ENCODE results near the gene MTUS2. TPM values are rescaled to one million over a fixed set of nuclear protein-coding genes. Genes with fewer than 3 reads are reported as not detected.

Gene MTUS2
- total and polyA plus RNA-seq, 7 experiments from 2014 or later = 0.05 to 0.83 TPM; not detected in 5

DNA sequence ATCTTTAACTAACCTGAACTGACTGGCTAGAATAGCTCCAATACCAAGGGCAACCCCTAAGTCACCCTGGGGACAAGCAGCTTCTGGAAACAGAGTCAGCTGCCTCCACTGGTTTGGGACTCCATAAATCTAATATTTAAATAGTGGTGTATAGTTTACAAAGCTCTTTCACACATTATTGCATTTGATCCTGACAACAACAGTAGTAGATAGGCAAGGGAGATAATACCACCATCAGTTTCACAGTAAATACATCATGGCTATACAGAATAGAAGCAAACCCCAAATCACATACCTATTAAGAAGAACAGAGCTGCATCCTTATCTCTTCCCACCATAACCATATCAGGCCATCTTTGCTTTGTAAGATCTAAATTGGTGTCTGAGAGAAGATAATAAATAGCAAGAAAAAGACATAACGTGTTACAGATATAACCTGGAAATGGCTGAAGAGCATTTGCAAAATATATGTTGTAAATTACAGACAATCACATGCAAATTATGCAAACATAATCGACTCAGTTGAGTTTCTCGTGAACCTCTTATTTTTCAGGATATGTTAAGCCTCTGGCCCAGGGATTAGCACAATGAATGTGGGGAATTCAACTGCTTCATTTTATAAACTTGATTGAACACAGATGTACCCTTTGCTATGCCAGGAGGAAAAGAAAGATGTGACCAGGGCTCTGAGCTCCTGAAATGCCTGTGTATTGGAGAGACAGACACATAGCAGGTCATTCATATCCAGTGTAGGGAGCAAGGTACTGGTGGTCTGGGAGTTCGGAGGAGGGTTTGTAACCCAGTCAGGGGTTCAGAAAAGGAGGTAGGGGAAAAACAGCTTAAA lies 632.9 kb downstream of the MTUS2 start:
- H3K36me3 ChIP-seq (ENCODE audit: control insufficient read depth in 2 of 3, insufficient read depth in 3 of 3, low read length in 3 of 3) = no peaks in the 10 kb centered on the region
- DNase-seq (no peak), ATAC-seq (no peak)
- POLR2A ChIA-PET = no interaction called here
- Mint-ChIP-seq H3K4me3 (no peak overlapping the region), H3K9me3 (peaks cover 0 to 2% (median 0%) of the 10 kb centered on the region in 11 donors), H3K27me3 (peaks cover 9 to 27% (median 13%) of the 10 kb centered on the region in 5 donors), H3K27ac (no peak overlapping the region), H3K36me3 (no peaks in the 10 kb centered on the region), H3K4me1 (no peaks in the 10 kb centered on the region)
- no peak overlapping the region for H3K4me3 ChIP-seq (ENCODE audit: low read length)
- no peaks in the 10 kb centered on the region for H3K27me3 ChIP-seq (ENCODE audit: control insufficient read depth in 2 of 2, insufficient read depth in 2 of 2, low read length in 2 of 2)
- CTCF ChIA-PET = no interaction called here
- intact Hi-C loops (cut with micrococcal nuclease) = no loop called here
- no peak overlapping the region for H3K27ac ChIP-seq (ENCODE audit: low read depth, low read length)
- no peaks in the 10 kb centered on the region for H3K9me3 ChIP-seq (ENCODE audit: control insufficient read depth in 2 of 3, low read length in 3 of 3)
- H3K4me1 ChIP-seq (ENCODE audit: control insufficient read depth in 2 of 2, insufficient read depth in 2 of 2, low read length in 2 of 2) = no peaks in the 10 kb centered on the region

DNA sequence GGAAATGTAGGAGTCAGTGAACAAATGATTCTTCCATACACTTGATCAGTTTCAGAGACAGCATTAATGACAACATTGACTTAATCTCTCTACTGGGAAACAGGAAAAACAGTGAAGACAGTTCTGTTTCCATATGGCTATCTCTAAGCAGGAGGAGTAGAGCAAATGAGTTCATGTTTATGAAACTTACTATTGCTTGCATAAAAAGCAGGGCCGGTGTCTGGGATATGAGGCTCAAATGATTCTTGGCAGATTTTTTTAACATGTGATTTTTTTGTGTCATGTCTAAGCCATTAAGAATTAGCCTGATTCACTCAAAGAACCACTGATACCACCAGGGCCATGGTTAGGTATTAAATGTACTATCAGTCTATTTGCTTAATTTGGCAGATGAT lies 633.5 kb downstream of the MTUS2 start:
- ATAC-seq (no peak), DNase-seq (no peak)
- Mint-ChIP-seq H3K9me3 (peaks cover 0 to 3% (median 0%) of the 10 kb centered on the region in 11 donors), H3K27ac (no peak overlapping the region), H3K27me3 (peaks cover 6 to 23% (median 13%) of the 10 kb centered on the region in 5 donors), H3K4me3 (no peak overlapping the region), H3K4me1 (no peaks in the 10 kb centered on the region), H3K36me3 (no peaks in the 10 kb centered on the region)
- H3K4me1 ChIP-seq (ENCODE audit: control insufficient read depth in 2 of 2, insufficient read depth in 2 of 2, low read length in 2 of 2) = no peaks in the 10 kb centered on the region
- H3K27me3 ChIP-seq (ENCODE audit: control insufficient read depth in 2 of 2, insufficient read depth in 2 of 2, low read length in 2 of 2) = no peaks in the 10 kb centered on the region
- intact Hi-C loops (cut with micrococcal nuclease) = no loop called here
- H3K27ac ChIP-seq (ENCODE audit: low read depth, low read length) = no peak overlapping the region
- H3K36me3 ChIP-seq (ENCODE audit: control insufficient read depth in 2 of 3, insufficient read depth in 3 of 3, low read length in 3 of 3) = no peaks in the 10 kb centered on the region
- ChIA-PET POLR2A (no interaction called here), CTCF (no interaction called here)
- H3K9me3 ChIP-seq (ENCODE audit: control insufficient read depth in 2 of 3, low read length in 3 of 3) = no peaks in the 10 kb centered on the region
- no peak overlapping the region for H3K4me3 ChIP-seq (ENCODE audit: low read length)

DNA sequence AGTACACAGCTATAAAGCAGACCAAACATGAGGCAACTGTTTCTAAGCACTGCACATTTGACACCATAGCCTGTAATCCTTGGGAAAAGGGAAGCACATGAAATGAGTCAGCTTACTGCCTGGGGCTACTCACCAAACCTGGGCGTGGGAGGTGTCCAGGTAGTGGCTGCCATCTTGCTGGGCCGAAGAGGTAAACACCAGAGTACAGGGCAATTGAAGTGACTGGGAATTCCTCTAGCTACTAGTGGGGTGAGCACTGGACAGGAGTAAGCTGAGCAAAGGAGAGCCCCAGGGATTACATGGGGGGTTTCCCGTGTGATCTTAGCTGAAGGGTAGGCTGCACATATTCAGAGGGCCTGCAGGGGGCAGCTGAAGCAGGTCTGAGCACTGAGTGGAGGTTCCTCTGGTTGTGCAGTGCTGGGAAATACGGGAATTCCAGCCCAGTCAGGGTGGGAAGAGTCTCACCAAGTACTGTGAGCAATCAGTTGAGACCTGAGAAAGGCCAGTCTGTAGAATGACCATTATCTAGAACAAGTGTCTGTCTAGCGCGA lies 634.9 kb downstream of the MTUS2 start:
- Histone ChIP-seq H3K4me3 (ENCODE audit: low read length) (no peak overlapping the region), H3K27me3 (ENCODE audit: control insufficient read depth in 2 of 2, insufficient read depth in 2 of 2, low read length in 2 of 2) (no peaks in the 10 kb centered on the region), H3K4me1 (ENCODE audit: control insufficient read depth in 2 of 2, insufficient read depth in 2 of 2, low read length in 2 of 2) (no peaks in the 10 kb centered on the region), H3K36me3 (ENCODE audit: control insufficient read depth in 2 of 3, insufficient read depth in 3 of 3, low read length in 3 of 3) (no peaks in the 10 kb centered on the region), H3K27ac (ENCODE audit: low read depth, low read length) (no peak overlapping the region), H3K9me3 (ENCODE audit: control insufficient read depth in 2 of 3, low read length in 3 of 3) (no peaks in the 10 kb centered on the region)
- Mint-ChIP-seq H3K4me3 (no peak overlapping the region), H3K27me3 (peaks cover 8 to 22% (median 15%) of the 10 kb centered on the region in 5 donors), H3K4me1 (no peaks in the 10 kb centered on the region), H3K9me3 (peaks cover 0 to 4% (median 0%) of the 10 kb centered on the region in 11 donors), H3K27ac (no peak overlapping the region), H3K36me3 (no peaks in the 10 kb centered on the region)
- intact Hi-C loops (cut with micrococcal nuclease) = no loop called here
- POLR2A ChIA-PET = no interaction called here
- ATAC-seq (peak; percentile 34), DNase-seq (no peak)
- CTCF ChIA-PET = no interaction called here

DNA sequence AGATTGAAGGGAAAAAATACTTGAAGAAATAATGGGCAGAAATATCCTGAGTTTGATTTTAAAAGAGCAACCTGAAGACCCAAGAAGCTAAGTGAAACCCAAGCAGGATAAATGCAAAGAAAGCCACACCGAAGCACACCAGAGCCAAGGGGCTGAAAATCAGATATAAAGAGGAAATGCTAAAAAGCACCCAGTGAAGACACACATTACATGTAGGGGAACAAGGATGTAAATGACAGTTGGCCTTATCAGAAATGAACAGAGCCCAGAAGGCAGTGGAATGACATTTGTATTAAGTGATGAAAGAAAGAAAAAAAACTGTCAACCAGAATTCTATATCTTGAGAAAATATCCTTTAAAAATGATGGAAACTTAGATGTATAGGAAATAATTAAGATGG lies 636.3 kb downstream of the MTUS2 start:
- ChIA-PET POLR2A (no interaction called here), CTCF (no interaction called here)
- Mint-ChIP-seq H3K4me1 (no peaks in the 10 kb centered on the region), H3K4me3 (no peak overlapping the region), H3K36me3 (no peaks in the 10 kb centered on the region), H3K9me3 (peaks cover 0 to 4% (median 0%) of the 10 kb centered on the region in 11 donors), H3K27me3 (peaks cover 11 to 21% (median 17%) of the 10 kb centered on the region in 5 donors), H3K27ac (no peak overlapping the region)
- intact Hi-C loops (cut with micrococcal nuclease) = no loop called here
- no peak for ATAC-seq
- no peaks in the 10 kb centered on the region for H3K9me3 ChIP-seq (ENCODE audit: control insufficient read depth in 2 of 3, low read length in 3 of 3)
- H3K27ac ChIP-seq (ENCODE audit: low read depth, low read length) = no peak overlapping the region
- DNase-seq = no peak
- H3K36me3 ChIP-seq (ENCODE audit: control insufficient read depth in 2 of 3, insufficient read depth in 3 of 3, low read length in 3 of 3) = no peaks in the 10 kb centered on the region
- H3K4me3 ChIP-seq (ENCODE audit: low read length) = no peak overlapping the region
- H3K27me3 ChIP-seq (ENCODE audit: control insufficient read depth in 2 of 2, insufficient read depth in 2 of 2, low read length in 2 of 2) = no peaks in the 10 kb centered on the region
- no peaks in the 10 kb centered on the region for H3K4me1 ChIP-seq (ENCODE audit: control insufficient read depth in 2 of 2, insufficient read depth in 2 of 2, low read length in 2 of 2)

DNA sequence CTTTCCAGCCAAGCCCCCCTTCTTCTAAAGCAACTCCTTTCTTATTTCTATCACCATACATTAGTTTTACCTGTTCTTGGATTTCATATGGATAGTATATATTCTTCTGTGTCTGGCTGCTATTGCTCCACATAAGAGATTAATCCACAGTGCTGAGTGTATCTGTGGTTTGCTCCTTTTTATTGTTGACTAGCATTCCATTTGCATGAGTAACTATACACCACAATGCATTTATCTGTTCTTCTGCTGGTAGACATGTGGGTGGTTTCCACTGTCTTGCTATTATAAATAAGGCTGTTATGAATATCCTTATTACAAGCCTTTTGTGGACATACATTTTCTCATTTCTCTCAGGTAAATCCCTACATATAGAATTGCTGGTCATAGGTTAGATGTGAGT lies 637.2 kb downstream of the MTUS2 start:
- Mint-ChIP-seq H3K27me3 (peaks cover 11 to 23% (median 17%) of the 10 kb centered on the region in 5 donors), H3K9me3 (peaks cover 0 to 4% (median 0%) of the 10 kb centered on the region in 11 donors), H3K27ac (no peak overlapping the region), H3K4me1 (no peaks in the 10 kb centered on the region), H3K36me3 (no peaks in the 10 kb centered on the region), H3K4me3 (no peak overlapping the region)
- no peaks in the 10 kb centered on the region for H3K27me3 ChIP-seq (ENCODE audit: control insufficient read depth in 2 of 2, insufficient read depth in 2 of 2, low read length in 2 of 2)
- H3K36me3 ChIP-seq (ENCODE audit: control insufficient read depth in 2 of 3, insufficient read depth in 3 of 3, low read length in 3 of 3) = no peaks in the 10 kb centered on the region
- intact Hi-C loops (cut with micrococcal nuclease) = no loop called here
- no peak for ATAC-seq
- H3K4me1 ChIP-seq (ENCODE audit: control insufficient read depth in 2 of 2, insufficient read depth in 2 of 2, low read length in 2 of 2) = no peaks in the 10 kb centered on the region
- no peak overlapping the region for H3K4me3 ChIP-seq (ENCODE audit: low read length)
- no peak for DNase-seq
- POLR2A ChIA-PET = no interaction called here
- CTCF ChIA-PET = interaction anchor here (0.7 kb wide), 1 partner anchor 51 kb away, joined by 4 read pairs; no protein-coding TSS in a partner anchor
- no peaks in the 10 kb centered on the region for H3K9me3 ChIP-seq (ENCODE audit: control insufficient read depth in 2 of 3, low read length in 3 of 3)
- no peak overlapping the region for H3K27ac ChIP-seq (ENCODE audit: low read depth, low read length)

DNA sequence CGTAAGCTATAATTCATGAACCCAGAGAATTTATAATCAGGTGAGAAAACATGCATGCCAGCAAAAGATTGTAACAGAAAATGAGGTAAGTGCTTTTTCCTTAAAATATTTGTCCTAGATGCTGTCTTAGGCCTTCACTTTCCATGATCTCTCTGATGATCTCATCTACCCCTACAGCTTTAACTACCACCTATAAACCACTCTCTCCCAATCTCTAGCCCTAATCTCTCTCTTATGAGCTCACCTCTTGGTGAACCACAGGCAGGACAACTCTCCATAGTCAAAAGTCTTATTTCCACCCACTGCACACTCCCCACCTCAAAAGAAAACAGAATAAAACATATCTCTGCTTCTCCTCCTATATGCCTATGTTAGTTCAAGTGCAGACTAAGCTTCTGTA lies 638.3 kb downstream of the MTUS2 start:
- Histone ChIP-seq H3K4me1 (ENCODE audit: control insufficient read depth in 2 of 2, insufficient read depth in 2 of 2, low read length in 2 of 2) (no peaks in the 10 kb centered on the region), H3K9me3 (ENCODE audit: control insufficient read depth in 2 of 3, low read length in 3 of 3) (no peaks in the 10 kb centered on the region), H3K27me3 (ENCODE audit: control insufficient read depth in 2 of 2, insufficient read depth in 2 of 2, low read length in 2 of 2) (no peaks in the 10 kb centered on the region), H3K27ac (ENCODE audit: low read depth, low read length) (no peak overlapping the region), H3K4me3 (ENCODE audit: low read length) (no peak overlapping the region), H3K36me3 (ENCODE audit: control insufficient read depth in 2 of 3, insufficient read depth in 3 of 3, low read length in 3 of 3) (no peaks in the 10 kb centered on the region)
- H3K4me3 Mint-ChIP-seq = no peak overlapping the region
- no peaks in the 10 kb centered on the region for H3K36me3 Mint-ChIP-seq
- ChIA-PET CTCF (no interaction called here), POLR2A (no interaction called here)
- intact Hi-C loops (cut with micrococcal nuclease) = no loop called here
- no peak overlapping the region for H3K27ac Mint-ChIP-seq
- peaks cover 0 to 4% (median 0%) of the 10 kb centered on the region in 11 donors for H3K9me3 Mint-ChIP-seq
- ATAC-seq (no peak), DNase-seq (no peak)
- H3K27me3 Mint-ChIP-seq = peaks cover 10 to 17% (median 16%) of the 10 kb centered on the region in 5 donors
- no peaks in the 10 kb centered on the region for H3K4me1 Mint-ChIP-seq
